Activated CD4-positive, alpha-beta T cell treated with anti-CD3 and anti-CD28 coated beads, Interleukin-2, amount 50 U/mL, for 16 hours (primary cell): ENCODE data around the gene BBS4.
"Not testable (repeated sequence)": the region's sequence is repeated elsewhere in the genome, so short reads cannot be mapped to it uniquely, and the experiment has no call there.

Source experiments
- DNase-seq: peaks from one replicate; pipeline ENCODE4 v3.0.0-alpha.2; 2020

The BBS4 gene, protein sequence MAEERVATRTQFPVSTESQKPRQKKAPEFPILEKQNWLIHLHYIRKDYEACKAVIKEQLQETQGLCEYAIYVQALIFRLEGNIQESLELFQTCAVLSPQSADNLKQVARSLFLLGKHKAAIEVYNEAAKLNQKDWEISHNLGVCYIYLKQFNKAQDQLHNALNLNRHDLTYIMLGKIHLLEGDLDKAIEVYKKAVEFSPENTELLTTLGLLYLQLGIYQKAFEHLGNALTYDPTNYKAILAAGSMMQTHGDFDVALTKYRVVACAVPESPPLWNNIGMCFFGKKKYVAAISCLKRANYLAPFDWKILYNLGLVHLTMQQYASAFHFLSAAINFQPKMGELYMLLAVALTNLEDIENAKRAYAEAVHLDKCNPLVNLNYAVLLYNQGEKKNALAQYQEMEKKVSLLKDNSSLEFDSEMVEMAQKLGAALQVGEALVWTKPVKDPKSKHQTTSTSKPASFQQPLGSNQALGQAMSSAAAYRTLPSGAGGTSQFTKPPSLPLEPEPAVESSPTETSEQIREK

DNA sequence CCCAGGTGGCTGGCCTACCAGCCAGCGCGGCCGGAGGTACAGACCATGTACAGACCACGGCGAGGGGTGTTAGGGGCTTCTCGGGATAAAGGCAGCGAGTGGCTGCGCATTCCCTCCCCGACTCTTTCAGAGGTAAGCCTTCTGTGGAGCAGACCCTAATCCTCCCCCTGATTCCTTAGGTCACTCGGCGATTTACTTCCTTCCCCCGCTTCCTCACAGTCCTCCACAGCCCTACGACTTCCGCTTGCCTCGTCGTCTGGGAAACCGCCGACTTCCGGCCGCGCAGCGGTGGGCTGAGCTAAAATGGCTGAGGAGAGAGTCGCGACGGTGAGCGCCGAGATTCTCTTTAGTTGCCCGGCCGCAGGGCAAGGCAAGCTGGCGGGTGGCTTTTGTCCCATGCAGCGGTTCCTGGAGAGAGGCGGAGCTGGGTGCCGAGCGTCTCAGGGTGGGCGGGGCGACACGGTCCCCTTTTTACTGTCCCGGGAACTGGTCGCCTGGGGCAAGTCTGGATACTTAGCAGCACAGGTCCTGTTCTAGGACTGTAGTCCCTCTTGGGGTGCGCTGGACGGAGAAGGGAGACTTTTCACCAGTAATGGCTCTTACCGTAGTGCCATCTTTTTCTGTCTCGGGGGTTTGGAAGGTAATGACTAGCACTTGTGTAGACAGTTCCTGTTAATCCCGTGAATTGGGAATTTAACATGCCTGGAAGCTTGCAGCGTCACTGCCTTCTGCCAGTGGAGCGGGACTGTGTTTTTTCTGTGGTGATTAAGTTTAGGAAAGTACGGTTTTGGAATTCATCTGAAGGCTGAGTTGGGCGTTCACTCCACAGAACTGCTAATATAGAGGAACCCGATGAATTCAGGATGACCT is at the start of gene BBS4, which contains the start of gene HIGD2B:
BBS4 (plus strand) TSS at position 283 of the 870 bp plus-strand sequence; CDS start at position 304, 21 bp downstream.
HIGD2B (minus strand) TSS at position 258 of the 870 bp plus-strand sequence. CDS start 9,808 bp downstream, outside the sequence.
- peak; percentile 92 for DNase-seq

DNA sequence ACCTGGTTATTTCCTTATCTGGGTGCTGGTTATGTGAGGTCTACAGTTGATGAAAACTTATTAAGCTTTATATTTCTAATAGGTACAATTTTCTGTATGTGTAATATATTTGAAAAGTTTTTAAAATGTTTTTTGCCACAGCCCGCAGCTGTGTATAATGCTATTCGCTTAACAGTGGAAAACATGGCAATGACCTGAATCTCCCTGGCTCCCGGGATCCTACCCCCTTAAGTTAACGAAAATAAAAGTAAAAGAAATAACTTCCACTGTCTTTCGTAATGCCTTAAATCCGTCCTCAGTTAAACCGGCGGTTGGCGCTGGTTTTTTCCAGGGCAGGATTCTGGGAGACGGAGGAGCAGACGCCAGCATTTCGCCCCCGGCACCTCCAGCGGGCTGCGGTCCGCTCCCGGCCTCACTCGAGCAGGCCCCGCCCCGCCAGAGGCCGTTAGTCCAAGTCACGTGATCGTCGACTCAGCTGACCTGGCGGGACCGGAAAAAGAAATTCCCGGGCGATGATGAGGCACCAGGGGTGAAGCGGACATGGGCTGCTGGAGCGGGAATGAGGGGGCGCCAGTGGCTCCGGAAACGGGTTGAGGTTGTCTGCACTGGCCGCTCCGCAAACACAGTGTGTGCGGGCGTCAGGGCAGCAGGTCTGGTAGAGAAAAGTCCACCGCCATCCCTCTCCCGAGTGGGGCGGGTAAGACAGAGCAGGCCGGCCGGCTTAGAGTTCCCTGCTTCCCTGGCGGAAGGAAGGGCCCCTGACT is 49.3 kb upstream of the BBS4 start:
- peak; percentile 69 for DNase-seq

DNA sequence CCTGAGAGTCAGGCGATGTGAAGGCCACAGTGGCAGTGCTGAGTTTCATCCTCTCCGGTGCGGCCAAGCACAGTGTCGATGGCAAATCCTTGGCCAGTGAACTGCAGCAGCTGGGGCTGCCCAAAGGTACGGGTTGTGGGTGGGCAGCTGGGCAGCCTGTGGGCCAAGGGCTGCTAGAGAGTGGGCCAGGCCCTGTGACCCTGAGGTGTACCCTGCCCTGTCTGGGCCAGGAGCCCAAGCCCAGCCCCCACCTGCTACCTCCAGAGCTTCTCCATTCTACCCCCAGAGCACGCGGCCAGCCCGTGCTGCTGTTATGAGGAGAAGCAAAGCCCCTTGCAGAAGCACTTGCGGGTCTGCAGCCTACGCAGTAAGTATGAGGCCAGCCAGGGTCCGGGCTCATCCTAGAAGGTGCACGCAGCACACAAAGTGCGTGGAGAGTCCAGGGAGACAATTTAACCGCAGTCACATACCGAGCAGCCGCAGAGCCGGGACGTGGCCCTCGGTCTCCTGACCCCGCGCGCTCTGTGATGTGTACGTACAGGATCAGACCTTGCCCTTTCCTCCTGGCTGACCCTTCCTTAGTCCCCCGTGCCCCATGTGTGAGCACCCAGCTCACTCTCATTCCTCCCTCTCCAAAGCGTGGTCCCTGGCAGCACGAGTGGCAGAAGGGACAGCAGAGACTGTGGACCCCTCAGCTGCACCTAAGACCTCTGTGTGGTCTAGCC is 46.1 kb upstream of the BBS4 start:
- DNase-seq: not testable (repeated sequence)

GRCh38 chr15:72642271-72642670 is 43.7 kb upstream of the BBS4 start:
- DNase-seq: not testable (repeated sequence)

DNA sequence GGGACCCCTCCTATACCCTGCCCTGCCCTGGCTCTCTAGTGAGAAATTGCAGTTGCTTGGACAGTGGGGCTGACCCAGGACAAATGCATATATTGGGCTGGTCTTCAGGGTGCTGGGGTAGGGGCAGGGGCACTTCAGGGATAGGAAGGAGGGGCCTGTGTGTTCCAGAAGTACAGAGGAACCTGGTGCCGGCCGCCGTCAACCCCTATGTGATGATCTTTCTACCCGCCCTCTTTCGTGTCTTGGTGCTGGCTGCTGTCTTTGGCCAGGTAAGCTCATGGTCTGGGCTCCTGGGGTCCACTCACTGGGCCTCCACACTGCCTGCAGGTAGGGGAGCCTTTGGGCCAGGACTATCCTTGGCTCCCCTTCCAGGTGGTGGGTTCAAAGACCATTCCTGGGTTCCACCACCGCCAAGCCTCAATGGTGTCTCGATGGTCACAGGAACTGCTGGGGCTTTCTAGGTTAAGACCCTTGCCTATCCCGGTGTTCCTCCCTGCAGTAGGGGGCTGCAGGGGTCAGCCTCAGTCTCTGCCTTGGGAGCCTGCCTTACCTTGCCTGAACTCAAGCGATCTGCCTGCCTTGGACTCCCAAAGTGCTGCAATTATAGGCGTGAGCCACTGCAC is 37.3 kb upstream of the BBS4 start:
- DNase-seq: not testable (repeated sequence)

- not testable (repeated sequence) for DNase-seq
Measured at GRCh38 chr15:72654397-72654796, 31.6 kb upstream of the BBS4 start, which contains the start of gene GOLGA6B. Gene GOLGA6B, plus strand, starts transcription at chr15:72654697. Its CDS starts 41 bp downstream, at chr15:72654738.

DNA sequence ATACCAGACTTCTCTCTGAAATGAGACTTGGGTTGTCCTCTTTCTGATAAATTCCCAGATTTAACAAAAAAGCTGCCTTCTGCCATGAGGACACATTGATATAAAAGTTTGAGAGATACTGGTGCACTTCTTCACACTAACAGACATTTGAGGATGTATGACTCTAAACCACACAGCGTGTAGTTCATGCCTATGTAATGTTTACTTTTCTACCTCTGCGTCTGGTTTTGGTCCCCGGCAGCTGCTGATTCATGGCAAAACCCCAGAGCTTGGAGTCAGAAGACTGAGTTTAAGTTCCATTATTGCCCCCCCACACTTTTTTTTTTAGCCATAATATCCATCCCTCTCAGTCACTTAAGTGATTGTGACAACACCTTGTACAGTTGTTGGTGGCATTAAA is 30.0 kb upstream of the BBS4 start:
- DNase-seq: not testable (repeated sequence)

DNA sequence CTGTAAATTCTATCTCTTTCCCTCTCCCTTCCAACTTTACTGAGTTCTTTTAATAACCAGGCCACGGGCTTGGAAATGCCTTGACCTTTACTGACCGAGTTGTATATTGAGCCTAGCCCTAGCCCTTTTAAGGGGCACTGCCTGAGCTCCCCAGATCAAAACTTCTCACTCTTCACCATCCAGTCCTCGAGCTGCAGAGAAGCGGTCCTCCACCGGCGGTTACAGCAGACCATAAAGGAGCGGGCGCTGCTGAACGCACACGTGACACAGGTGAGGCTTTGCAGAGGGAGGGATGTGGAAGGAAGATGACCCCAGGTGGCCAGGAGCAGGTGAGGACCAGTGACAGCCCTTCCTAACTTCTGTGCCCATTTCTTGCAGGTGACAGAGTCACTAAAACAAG is 24.9 kb upstream of the BBS4 start:
- DNase-seq: not testable (repeated sequence)

- not testable (repeated sequence) for DNase-seq
Measured at GRCh38 chr15:72663931-72664330, 22.1 kb upstream of the BBS4 start.

- DNase-seq: not testable (repeated sequence)
Measured at GRCh38 chr15:72665706-72666105, 20.3 kb upstream of the BBS4 start.

DNA sequence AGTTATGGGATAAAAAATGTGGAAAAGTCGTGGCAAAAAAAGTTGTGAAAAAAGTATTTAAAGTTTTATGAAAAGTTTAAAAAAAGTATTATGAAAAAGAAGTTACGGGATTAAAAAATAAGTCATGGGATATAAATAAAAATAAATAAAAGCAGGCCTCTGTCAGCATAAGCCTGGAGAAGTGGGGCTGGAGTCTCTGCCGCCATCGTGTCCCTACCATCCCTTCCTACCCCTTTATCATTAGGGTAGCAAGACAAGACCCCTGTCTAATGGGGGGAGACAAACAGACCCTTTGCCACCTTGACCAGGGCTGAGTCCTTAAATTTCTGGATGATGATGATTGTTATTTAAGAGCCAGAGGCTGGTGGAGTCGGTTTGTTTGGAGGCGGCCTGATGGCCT is 16.2 kb upstream of the BBS4 start:
- DNase-seq: not testable (repeated sequence)

DNA sequence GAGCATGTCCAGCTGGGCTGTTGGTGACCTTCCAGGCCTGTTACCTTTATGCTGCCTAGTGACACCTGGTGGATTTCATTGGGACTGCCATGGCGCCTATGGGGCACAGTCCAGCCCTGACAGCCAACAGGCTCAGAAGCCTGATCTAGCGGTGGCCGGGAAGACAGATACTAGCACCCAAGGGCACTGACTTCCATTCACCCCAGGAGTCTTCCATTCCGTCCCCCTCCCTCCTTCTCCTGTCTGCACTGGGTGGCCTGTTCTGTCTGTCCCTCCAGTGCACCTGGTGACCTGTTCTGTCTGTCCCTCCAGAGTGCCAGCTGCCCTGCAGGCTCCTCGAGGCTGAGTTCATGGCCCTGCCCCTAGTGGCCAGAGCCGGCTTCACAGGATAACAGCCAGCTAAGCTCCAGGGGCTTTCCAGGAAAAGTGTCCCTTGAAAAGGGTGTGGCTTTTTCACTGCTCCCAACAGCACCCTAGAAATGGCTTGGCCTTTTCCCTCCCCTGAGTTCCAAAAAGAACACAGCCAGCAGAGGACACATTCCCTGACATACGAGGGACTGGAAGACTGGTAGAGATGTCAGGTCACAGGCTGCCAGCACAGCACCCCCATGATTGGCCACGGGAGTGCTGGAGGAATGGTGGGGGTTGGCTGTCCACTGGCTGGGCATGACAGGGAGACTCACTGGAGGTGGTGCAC is 15.2 kb upstream of the BBS4 start:
- peak; percentile 70 for DNase-seq

DNA sequence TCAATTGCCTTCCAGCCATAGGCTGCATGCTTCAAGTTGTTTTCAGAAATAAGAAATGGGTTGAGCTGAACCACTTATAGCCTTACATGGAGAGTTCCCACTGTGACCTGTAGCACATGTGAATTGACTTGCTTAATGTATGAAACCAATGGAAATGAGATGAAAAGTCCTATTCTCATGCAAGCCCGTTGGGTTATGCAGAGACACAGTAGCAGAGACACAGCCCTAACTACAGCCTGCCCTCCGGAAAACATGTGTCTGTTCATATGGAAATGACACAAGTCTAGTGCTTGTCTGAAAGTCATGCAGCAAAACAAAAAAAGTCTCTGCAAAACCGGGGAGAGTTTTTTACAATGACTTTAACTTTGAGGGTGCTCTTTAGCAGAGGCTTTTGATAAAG is 14.5 kb upstream of the BBS4 start:
- DNase-seq: no peak

DNA sequence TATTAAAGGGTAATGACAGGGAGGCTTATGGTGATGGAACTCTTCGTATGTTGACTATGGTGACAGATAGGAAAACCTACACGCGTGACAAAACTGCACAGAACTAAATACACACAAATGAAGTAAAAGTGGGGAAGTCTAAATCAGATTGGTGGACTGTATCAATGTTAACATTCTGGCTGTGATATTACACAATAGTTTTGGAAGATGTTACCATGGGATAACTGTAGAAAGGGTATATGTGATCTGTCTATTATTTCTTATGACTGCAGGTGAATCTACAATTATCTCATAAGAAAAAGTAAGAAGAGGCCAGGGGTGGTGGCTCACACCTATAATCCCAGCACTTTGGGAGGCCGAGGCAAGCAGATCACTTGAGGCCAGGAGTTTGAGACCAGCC is 9.2 kb upstream of the BBS4 start:
- no peak for DNase-seq

- DNase-seq: no peak
Measured at GRCh38 chr15:72680931-72681330, 5.1 kb upstream of the BBS4 start.

DNA sequence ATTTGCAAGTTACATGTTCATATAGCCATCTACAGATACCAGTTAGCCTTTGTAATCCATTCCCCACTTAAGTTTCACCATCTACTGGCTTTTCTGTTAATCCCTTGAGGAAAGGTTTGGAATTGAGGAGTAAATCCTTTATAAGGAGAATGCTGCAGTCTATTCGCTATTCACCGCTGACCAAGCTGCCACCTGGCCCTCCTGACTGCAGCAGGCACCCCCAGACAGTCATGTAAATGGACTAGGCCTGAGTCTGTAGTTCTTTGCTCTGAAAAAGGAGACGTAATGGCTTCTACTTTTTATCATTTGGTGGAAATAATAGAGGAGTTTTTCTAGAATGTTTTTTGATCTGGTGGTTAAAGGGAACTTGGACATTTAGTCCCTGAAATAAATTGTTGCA is 3.2 kb upstream of the BBS4 start:
- DNase-seq: no peak

- no peak for DNase-seq
Measured at GRCh38 chr15:72685301-72685924, 594 bp upstream of the BBS4 start.

- no peak for DNase-seq
Measured at GRCh38 chr15:72688697-72689096, 2.7 kb downstream of the BBS4 start.

GRCh38 chr15:72690938-72691337 is 4.9 kb downstream of the BBS4 start:
- DNase-seq: no peak

DNA sequence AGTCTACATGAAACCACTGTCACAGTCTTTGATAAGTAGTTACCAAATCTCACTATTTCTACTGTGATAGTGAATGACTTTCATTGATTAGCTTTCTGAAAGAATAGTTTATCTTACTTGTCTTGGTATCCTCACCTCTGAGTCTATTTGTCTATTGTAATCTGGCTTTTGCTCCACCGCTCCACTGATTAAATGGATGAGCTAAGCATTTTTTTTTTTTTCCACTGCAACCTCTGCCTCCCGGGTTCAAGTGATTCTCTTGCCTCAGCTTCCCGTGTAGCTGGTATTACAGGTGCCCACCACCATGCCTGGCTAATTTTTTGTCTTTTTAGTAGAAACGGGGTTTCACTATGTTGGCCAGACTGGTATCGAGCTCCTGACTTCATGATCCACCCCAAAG is 12.9 kb downstream of the BBS4 start:
- no peak for DNase-seq
